GM21367 (cell line): ENCODE data around the gene ALDH1A2.
"Not testable (repeated sequence)": the region's sequence is repeated elsewhere in the genome, so short reads cannot be mapped to it uniquely, and the experiment has no call there.

Source experiments
- ATAC-seq: cut with Tn5 transposase; IDR thresholded peaks from one replicate; pipeline ENCODE4 v1.9.1; 2021; ENCODE audit not compliant: unreplicated experiment

The ALDH1A2 gene

GRCh38 chr15:58065445-58066041 is at the start of gene ALDH1A2:
ALDH1A2 (minus strand) TSS chr15:58065711; CDS start chr15:58065650, 61 bp downstream.
- ATAC-seq: no peak

DNA sequence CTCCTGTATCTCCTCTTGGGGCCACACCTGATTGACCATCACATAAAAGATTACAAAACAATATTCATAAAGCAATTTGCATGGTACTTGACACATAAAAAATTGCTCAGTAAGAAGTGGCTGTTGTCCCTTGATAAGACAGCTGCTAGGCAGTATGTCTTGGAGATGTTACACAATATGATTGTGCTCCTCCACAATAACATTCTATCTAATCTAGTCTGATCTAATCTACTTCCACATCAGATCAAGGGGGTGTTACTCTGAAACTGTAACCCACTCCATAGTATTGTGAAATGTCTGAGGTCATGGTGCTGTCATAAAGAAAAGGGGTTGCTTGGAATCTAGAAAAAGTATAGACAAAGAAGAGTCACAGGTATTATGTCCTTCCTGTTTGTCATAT is 49.3 kb upstream of the ALDH1A2 start:
- no peak for ATAC-seq

DNA sequence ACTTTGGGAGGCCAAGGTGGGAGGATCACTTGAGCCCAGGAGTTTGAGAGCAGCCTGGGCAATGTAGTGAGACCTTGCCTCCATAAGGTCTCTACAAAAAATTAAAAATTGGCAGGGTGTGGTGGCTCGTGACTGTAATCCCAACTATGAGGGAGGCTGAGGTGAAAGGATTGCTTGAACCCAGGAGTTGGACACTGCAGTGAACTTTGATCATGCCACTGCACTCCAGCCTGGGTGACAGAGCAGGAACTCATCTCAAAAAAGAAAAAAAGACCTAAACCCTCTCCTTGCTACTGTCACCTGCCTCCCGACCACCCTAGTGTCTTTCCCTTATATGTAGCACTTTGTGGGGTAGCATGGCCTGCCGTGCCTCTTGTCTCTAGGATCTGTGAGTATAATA is 48.9 kb upstream of the ALDH1A2 start:
- ATAC-seq: no peak

GRCh38 chr15:58113358-58113757 is 47.8 kb upstream of the ALDH1A2 start:
- ATAC-seq: not testable (repeated sequence)

- ATAC-seq: no peak
Observed at GRCh38 chr15:58111718-58112104, 46.2 kb upstream of the ALDH1A2 start.

DNA sequence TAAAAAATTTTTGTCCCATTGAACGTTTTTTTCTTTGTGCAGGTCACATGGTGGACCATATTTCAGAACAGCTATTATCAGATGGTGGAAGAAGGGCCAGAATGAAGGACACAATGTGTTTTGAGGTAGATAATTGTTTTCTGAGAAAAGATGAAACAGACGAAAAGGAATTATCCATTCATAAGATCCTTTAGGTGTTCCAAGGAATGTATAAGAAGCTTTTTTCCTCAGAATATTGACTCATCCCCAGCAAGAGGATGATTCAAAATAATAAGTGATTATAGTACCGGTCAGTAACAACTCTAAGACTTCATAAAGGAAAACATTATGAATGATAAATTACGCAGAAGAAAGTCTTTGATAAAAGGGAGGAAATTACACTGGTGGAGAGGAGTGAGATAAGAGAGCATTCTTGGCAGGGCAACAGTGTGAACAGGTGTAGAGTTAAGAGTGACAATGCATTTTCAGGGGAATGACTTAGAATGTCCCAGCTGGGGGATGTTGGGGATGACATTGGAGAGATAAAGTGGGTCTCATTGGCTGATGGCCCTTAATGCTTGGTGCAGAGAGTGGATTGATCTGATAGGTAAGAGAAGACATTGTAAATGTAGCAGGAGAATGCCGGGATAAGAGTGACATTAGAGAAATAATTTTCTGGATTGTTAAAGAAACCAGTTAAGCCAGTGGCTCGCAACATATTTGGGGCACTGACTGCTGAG is 45.6 kb upstream of the ALDH1A2 start:
- ATAC-seq: no peak

DNA sequence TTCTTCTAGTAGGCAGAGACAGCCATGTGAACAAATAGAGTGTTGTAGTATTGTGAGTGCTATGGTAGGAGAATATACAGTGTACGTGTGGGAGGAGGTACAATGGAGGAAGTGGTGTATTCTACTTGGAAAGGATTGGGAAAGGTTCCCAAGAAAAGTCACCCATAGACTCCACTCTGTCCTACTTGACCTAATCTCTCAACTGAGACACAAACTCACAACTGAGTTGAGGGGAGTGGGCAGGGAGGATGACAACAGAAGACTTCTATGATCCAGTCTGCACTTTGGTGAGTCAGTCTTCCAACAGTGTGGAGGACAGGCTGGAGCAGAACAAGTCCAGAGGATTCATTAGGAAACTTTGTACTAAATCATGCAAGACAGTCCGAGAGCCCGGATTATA is 43.9 kb upstream of the ALDH1A2 start:
- ATAC-seq: no peak

- no peak for ATAC-seq
Observed at GRCh38 chr15:58108117-58108516, 42.6 kb upstream of the ALDH1A2 start.

- ATAC-seq: no peak
Observed at GRCh38 chr15:58103482-58103881, 38.0 kb upstream of the ALDH1A2 start.

DNA sequence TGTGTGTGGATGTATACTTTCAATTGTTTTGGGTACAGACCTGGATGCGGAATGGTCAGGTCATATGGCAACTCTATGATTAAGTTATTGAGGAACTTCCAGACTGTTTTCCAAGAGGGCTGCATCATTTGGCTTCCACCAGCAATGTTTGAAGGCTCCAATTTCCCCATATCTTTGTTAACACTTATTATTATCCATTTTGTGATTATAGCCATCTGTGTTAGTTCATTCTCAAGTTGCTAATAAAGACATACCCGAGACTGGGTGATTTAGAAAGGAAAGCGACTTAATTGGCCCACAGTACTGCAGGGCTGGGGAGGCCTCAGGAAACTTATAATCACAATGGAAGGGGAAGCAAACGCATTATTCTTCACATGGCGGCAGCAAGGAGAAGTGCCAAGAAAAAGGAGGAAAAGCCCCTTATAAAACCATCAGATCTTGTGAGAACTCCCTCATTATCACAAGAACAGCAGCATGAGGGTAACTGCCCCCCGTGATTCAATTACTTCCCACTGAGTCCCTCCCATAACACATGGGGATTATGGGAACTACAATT is 31.1 kb upstream of the ALDH1A2 start:
- ATAC-seq: no peak

DNA sequence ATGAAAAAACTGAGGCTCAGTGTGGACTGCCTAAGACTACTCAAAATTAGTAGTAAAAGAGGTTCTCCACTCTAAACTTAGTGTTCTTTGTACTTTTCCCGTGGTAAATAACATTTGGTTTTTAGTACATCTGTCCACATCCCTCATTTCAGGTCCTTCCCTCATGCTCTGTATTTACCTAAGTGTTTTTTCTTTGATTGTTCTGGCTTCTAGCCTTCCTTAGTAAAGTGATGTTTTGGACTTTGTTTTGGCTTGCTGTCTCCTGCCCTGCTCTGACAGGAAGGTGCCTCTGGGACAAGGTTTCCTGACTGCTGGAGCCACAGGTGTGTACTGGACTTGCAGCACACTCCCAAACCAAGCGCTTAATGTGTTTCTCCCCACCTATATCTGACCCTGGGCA is 29.9 kb upstream of the ALDH1A2 start:
- no peak for ATAC-seq

DNA sequence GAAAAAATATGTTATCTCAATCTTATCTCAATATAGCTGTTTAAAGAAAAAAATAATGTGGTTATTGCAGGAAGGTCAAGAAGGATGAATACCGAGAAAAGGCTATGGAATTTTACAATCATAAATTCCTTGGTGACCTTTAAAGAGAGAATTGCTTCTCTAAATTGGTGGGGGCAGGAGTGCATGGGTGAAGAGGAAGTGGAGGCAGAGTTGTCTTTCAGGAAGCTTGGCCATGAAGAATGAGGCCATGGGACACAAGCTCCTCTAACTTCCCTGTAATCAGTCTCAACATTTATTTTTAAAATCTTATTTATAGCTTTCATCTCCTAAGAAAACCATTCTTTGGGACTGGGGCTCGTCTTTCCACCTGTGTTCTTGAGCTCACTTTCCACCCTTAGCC is 22.4 kb upstream of the ALDH1A2 start:
- ATAC-seq: no peak

DNA sequence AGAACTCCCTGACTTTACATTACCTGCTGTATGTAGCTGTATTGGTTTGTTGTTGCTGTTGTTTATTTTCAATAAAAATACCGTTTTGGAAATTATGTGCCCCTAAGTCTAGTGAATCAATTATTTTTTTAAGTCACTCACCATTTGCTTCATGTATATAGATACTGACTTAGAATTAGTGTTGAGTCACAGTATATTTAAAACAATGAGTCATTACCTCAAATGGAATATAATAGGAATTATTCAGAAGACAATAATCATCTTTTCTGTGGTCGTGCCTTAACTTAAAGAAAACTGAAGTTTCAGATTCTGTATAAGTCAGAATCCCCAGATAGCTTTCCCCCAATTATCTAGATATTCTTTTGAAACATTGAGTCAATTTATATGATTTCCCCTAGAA is 21.0 kb upstream of the ALDH1A2 start:
- ATAC-seq: no peak

GRCh38 chr15:58083526-58083925 is 18.0 kb upstream of the ALDH1A2 start:
- no peak for ATAC-seq

DNA sequence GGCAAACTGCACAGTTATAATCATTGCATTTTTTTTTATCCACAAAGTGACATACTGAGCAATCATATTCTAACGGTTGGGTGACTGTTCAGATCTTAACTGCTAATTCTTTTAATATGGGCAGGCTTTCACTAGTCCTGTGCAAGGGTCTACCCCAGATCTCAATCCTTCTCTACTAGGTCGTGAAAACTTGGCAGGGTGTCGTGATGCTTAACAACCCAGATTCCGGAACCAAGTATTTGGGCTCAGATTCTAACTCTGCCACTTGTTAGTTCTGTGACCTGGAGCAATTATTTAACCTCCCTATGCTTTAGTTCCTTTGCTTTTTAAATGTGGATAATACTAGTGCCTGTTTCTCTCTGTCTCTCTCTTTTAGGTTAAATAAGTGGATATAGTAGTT is 16.4 kb upstream of the ALDH1A2 start:
- ATAC-seq: no peak

GRCh38 chr15:58081456-58081855 is 15.9 kb upstream of the ALDH1A2 start:
- no peak for ATAC-seq

GRCh38 chr15:58080959-58081358 is 15.4 kb upstream of the ALDH1A2 start:
- not testable (repeated sequence) for ATAC-seq

- ATAC-seq: no peak
Observed at GRCh38 chr15:58080398-58080797, 14.9 kb upstream of the ALDH1A2 start.

GRCh38 chr15:58078591-58078990 is 13.1 kb upstream of the ALDH1A2 start:
- no peak for ATAC-seq

- ATAC-seq: no peak
Observed at GRCh38 chr15:58077427-58077826, 11.9 kb upstream of the ALDH1A2 start.

DNA sequence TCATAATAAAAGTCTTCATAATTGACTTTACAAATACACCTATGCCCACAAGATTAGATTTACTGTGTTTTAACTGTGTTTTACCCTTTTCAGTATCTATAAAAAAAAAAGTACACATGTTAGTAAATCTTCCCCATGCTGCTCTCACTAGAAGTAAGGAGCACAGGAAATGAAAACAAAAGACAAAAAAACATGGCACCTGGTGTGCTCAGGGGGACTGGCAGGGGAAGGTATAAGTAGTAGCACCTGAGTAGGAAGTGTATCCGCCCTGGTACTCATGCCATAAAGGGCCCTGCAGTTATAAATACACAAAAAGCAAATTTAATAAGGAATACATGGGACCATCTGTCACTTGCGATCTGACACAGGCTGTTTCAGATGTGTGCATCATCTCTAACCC is 8.9 kb upstream of the ALDH1A2 start:
- ATAC-seq: no peak

DNA sequence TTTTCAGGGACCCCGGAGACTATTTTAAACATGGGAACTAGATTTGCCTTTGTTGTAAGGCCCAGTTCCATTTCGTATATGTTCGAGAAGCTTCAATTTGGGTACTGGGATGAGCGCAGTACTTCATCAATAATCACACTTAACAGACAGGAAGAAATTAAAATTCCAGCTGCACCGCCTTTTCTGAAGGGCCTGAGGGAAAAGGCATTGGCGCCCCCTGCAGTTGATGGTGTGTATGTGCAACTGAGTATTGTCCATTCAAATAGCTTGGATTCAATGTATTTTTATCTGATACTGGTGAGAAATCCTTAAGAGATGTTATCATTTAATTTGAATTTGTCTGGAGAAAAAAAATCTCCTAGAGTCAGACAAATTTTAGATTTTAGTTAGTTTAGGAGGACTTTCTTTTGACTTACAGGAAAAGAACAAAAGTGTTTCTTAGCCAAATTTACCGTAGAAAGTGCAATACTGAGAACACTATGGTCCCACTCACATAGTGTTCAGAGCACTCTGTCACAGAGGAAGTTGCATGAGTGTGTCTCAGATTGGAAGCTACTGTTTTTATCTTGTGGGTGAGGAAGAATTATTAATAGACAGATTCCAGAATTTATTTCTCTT is 5.4 kb upstream of the ALDH1A2 start:
- no peak for ATAC-seq
